Osteoblast (primary cell): ENCODE results near the gene RANBP3. TPM values are rescaled to one million over a fixed set of nuclear protein-coding genes. Genes with fewer than 3 reads are reported as not detected.
A peak's percentile ranks its signal among the peaks of the same experiment; 100 is the strongest.

ENCODE experiments used
- DNase-seq: peaks from one replicate; pipeline ENCODE4 v3.0.0; 2011; ENCODE audit warnings: low spot score, mixed read lengths; ENCODE audit not compliant: insufficient read length; ENCODE audit errors: missing footprints
- H2AFZ ChIP-seq: 2 replicates; pipeline ENCODE4 v1.6.0; 2011; ENCODE audit warnings: mild to moderate bottlenecking, low read length
- H3K27ac ChIP-seq: 2 replicates; pipeline ENCODE4 v1.5.1; 2011; ENCODE audit warnings: mild to moderate bottlenecking, low read depth, low read length, moderate library complexity
- H3K27me3 ChIP-seq: 2 replicates; pipeline ENCODE4 v1.6.0; 2012; ENCODE audit warnings: mild to moderate bottlenecking, control low read depth, inconsistent platforms, low read length, moderate library complexity; ENCODE audit not compliant: insufficient read depth
- H3K36me3 ChIP-seq: 2 replicates; pipeline ENCODE4 v1.5.1; 2011; ENCODE audit warnings: mild to moderate bottlenecking, low read length, control low read depth, moderate library complexity; ENCODE audit not compliant: insufficient read depth
- H3K4me1 ChIP-seq: 2 replicates; pipeline ENCODE4 v1.5.1; 2011; ENCODE audit warnings: mild to moderate bottlenecking, low read length, control low read depth, moderate library complexity; ENCODE audit not compliant: insufficient read depth
- H3K4me2 ChIP-seq: 2 replicates; pipeline ENCODE4 v1.6.0; 2011; ENCODE audit warnings: mild to moderate bottlenecking, low read length; ENCODE audit not compliant: insufficient read depth
- H3K4me3 ChIP-seq: fragments of 200-600 bp; sonication (generic); 3 replicates; pipeline ENCODE4 v1.5.1; 2012; ENCODE audit warnings: mild to moderate bottlenecking, low read length, inconsistent platforms; ENCODE audit not compliant: insufficient read depth
- H3K79me2 ChIP-seq: 2 replicates; pipeline ENCODE4 v1.6.0; 2012; ENCODE audit warnings: mild to moderate bottlenecking, low read length, control low read depth, inconsistent platforms; ENCODE audit not compliant: insufficient read depth
- H3K9me3 ChIP-seq: 2 replicates; pipeline ENCODE4 v1.5.1; 2011; ENCODE audit warnings: low read depth, low read length, control low read depth
- H4K20me1 ChIP-seq: 2 replicates; pipeline ENCODE4 v1.6.0; 2012; ENCODE audit warnings: mild to moderate bottlenecking, low read length, control low read depth; ENCODE audit not compliant: insufficient read depth
- CTCF ChIP-seq: IDR thresholded peaks from 2 replicates; pipeline ENCODE4 v1.5.1; 2011; ENCODE audit warnings: mild to moderate bottlenecking, low read depth, low read length, moderate library complexity; ENCODE audit errors: extremely low read depth
- total RNA-seq: library from RNA; depleted of rRNA; stranded (reverse); fragments of >200 nt; gene quantifications from 2 replicates; pipeline ENCODE4 v1.2.3, GENCODE V29; 2012

RANBP3 gene
- total RNA-seq, 1 donor, result 40.5 TPM

GRCh38 chr19:5973376-5973775, 4.6 kb downstream of the RANBP3 start:
- Histone ChIP-seq H4K20me1 (peaks cover 79% of the 10 kb centered on the region), H3K4me1 (peaks cover 23% of the 10 kb centered on the region), H3K79me2 (peaks cover 97% of the 10 kb centered on the region), H2AFZ (no peak overlapping the region), H3K36me3 (peaks cover 7% of the 10 kb centered on the region), H3K27ac (no peak overlapping the region), H3K4me3 (no peak overlapping the region), H3K27me3 (no peaks in the 10 kb centered on the region), H3K4me2 (no peak overlapping the region), H3K9me3 (no peaks in the 10 kb centered on the region)
- no peak for TF ChIP-seq CTCF
- DNase-seq, result peak; percentile 21

- peak; percentile 3 for DNase-seq
- TF ChIP-seq CTCF, result no peak
- Histone ChIP-seq H4K20me1 (peaks cover 87% of the 10 kb centered on the region), H3K4me2 (no peak overlapping the region), H3K27ac (no peak overlapping the region), H3K4me1 (peaks cover 28% of the 10 kb centered on the region), H2AFZ (no peak overlapping the region), H3K79me2 (peaks cover 100% of the 10 kb centered on the region), H3K27me3 (no peaks in the 10 kb centered on the region), H3K4me3 (no peak overlapping the region), H3K36me3 (peaks cover 7% of the 10 kb centered on the region), H3K9me3 (no peaks in the 10 kb centered on the region)
These were observed 5.6 kb downstream of the RANBP3 start for GRCh38 chr19:5972355-5972731.

GRCh38 chr19:5971714-5972354, 6.1 kb downstream of the RANBP3 start:
- no peak for TF ChIP-seq CTCF
- Histone ChIP-seq H3K9me3 (no peaks in the 10 kb centered on the region), H3K4me1 (peaks cover 25% of the 10 kb centered on the region), H3K4me3 (no peak overlapping the region), H3K27ac (no peak overlapping the region), H3K27me3 (no peaks in the 10 kb centered on the region), H2AFZ (no peak overlapping the region), H3K79me2 (peaks cover 100% of the 10 kb centered on the region), H4K20me1 (peaks cover 90% of the 10 kb centered on the region), H3K36me3 (peaks cover 12% of the 10 kb centered on the region), H3K4me2 (no peak overlapping the region)
- DNase-seq, result peak; percentile 54

- Histone ChIP-seq H3K4me2 (no peak overlapping the region), H3K36me3 (peaks cover 9% of the 10 kb centered on the region), H3K4me1 (peaks cover 12% of the 10 kb centered on the region), H3K27ac (no peak overlapping the region), H2AFZ (no peak overlapping the region), H4K20me1 (peaks cover 91% of the 10 kb centered on the region), H3K4me3 (no peak overlapping the region), H3K79me2 (peaks cover 100% of the 10 kb centered on the region), H3K9me3 (no peaks in the 10 kb centered on the region), H3K27me3 (no peaks in the 10 kb centered on the region)
- no peak for DNase-seq
- TF ChIP-seq CTCF, result no peak
These were observed 8.5 kb downstream of the RANBP3 start for GRCh38 chr19:5969476-5969875.
